ENCODE results near the gene CPT1A.
"Not testable (repeated sequence)": the region's sequence is repeated elsewhere in the genome, so short reads cannot be mapped to it uniquely, and the experiment has no call there.

CPT1A gene

DNA sequence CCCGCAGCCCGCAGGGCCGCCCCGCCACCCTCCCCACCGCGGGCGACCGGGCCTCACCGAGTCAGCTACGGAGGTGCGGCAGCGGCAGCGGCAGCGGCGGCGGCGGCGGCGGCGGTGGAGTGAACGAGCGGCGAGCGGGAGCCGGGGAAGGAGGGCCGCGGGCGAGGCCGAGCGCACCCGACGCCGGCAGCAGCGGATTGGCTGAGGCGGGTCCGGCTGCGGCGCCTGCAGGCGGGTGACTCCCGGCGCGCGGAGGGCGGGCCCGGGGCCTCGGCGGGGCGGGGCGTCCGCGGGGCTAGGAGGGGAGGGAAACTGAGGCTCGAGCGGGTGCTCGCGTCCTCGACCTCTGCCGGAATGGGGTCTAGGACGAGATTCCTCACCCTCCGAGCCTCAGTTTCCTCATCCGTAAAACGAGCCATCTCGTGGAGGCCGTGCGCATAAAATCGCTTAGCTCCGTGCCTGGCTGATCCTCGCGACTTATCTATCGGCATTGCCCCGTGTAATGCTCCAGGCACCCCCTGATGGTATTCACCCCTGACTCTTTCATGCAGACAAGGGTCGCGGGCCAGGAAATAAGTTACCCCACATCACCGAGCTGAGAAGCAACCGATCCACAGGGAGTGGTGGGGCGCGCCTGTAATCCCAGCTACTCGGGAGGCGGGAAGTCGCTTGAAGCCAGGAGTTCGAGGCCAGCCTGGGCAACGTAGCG, at the start of gene CPT1A:
Gene CPT1A (minus strand): TSS at position 199 of the 709 bp plus-strand sequence. CDS start 26,442 bp downstream, outside the sequence.
- peak; percentile 46 to 65 for DNase-seq

DNA sequence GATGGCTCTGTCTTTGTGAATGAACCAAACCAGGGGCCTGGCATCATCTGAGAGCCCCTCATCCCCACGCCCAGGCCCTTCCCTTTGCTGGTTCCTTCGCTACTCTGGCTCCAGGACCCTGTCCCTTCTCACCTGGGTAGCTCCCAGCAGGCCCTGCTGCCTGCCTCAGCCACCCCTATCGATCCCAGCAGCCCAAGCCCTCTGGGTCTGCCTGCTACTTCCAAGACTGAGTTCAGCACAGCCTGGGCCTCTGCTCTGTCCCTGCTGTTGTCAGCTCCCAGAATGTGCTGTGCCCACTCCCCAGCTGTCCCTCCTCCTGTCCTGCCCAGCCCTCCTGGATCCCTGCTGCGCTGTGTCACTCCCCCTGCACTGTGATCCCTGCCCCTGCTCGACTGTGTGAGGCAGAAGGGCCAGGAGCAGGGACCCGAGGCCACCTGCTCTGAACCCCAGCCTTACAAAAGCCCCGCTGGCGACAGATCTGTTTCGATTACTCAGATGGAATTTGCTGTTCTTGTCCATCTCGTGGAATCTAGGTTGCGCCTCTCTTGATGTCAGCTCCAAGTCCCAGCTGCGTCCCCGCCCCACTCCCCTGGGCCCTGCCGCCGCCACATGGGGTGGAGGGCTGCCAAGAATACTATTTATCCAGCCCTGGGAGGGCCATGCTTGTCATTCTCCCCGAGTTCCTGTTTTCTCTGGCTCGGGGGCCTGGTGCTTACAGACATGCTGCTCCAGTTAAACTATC, 48.9 kb upstream of the CPT1A start:
- DNase-seq = peak; percentile 86 to 89

DNA sequence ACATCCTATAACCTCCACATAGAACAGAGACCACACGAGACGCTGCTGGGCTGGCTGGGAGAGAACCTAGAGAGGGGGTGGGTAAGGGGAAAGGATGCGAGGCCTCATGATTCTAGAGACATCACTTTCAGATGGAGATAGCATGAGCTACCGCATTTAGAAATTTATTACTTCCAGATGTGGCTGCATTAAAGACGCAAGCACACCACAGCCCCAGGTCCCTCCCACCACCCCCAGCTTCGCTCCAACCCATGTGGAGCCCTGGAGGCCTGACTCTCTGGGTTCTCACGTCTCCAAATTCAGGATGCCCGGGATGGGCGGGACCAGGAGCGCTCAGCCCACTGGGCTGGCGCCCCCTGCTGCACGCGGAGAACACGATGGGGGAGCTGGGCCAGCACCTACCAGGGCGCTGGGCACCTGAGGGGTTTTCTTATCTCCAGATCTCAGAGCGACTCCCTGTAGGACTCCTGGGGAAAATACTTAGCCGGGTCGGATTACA, 48.3 kb upstream of the CPT1A start:
- DNase-seq = no peak

DNA sequence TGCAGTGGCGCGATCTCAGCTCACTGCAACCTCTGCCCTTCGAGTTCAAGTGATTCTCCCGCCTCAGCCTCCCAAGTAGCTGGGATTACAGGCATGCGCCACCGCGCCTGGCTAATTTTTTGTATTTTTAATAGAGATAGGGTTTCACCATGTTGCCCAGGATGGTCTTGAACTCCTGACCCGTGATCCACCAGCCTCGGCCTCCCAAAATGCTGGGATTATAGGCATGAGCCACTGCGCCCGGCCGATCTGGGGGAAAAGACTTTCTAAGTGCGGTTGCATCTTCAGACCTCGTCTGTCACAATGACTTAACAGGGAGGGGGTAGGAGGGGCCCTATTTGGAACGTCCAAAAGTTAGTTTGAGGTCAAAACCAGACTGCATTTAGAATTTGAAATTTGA, 43.1 kb upstream of the CPT1A start:
- not testable (repeated sequence) for DNase-seq

DNA sequence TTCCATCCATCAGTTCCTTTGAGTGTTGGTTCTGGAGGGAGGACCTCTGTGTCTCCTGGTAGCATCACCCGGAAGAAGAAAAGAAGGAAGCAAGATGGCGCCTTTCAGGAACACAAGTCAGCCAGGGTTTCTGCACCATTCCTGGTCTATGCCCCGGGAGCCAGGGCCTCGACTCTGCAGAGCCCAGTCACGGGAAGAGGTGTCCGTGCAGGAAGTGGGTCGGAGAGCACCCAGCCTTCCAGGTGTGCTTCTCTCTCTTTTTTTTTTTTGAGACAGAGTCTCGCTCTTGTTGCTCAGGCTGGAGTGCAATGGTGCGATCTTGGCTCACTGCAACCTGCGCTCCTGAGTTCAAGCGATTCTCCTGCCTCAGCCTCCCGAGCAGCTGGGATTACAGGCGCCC, 40.7 kb upstream of the CPT1A start:
- DNase-seq = no peak

DNA sequence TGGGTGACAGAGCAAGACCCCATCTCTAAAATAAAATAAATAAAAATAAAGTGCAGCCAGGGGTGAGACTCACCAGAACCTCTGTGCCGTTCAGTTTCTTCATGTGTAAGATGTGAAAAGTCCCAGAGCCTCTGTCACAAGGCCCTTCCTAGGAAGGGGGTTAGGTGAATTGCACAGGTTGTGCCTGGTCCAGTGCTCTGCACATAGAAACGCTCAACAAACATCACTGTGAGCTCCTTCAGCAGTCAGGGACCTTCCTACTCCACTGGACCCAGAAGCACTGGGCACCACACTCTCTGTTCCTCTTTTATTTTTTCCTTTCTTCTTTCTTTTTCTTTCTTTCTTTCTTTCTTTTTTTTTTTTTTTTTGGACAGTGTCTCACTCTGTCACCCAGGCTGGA, 39.6 kb upstream of the CPT1A start:
- no peak for DNase-seq

DNA sequence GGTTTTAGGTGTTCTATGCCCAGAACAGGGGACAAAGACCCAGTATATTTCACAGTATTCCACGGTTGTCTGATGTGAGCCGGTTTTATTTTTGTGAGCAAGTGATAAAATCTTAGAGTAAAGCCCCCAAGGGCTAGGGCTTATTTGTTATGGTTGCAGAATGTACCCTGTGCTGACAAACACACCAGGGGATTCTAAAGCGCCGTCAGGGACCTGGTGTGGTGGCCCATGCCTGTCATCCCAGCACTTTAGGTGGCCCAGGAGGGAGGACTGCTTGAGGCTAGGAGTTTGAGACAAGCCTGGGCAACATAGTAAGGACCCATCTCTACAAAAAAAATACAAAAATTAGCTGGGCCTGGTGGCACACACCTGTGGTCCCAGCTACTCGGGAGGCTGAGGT, 39.1 kb upstream of the CPT1A start:
- no peak for DNase-seq

DNA sequence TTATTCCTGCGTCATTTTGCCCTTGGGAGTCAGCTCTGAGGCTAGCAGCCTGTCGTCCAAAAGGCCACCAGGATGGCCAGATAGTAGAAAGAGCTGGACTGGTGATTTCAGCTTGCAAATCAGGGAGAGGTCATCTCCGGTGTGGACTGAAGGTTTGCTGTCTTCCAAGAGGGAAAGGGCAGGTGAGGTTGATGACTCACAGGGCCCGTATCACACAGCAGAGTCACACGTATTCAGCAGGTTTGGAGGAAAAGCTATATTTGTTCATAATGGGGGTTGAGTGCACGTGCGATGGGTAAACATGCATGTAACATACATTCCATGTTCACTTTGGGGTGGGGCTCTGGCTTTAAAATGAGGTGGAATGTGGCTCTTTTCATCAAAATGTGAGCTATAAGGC, 36.3 kb upstream of the CPT1A start:
- no peak for DNase-seq

DNA sequence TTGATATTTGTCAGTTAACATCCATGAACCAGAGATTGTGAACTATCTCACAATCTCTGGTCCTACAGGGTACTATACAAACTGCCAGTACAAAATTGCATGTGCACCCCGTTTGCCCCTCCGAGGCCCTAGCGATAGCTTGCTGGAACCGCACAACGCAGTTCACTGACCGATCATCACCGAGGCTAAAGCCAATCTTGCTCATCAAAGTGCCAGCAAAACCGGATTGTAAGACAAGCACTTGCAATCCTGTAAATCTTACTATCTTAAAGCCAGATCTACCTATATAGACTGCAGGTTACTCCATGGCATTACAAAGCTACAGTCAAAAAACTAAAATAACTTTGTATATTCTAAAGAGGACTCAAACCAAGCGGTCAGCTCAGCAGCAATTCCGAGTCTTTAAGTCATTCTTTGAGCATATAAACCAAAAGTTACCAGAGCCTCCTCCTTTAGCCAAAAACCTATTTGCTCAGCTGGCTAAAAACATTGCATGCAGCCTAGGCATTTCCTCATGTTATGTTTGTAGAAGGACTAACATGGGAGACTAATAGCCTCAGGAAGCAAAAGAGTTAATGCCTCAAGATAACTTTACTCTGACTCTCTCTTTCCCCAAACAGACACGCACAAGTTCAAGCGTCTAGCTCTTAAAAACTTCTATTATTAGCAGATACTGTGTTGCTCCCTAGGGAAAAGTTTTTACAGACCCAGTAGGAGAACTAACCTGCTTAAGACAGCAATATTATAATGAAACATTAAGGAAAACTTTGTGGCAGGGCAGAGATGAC, 30.7 kb upstream of the CPT1A start:
- DNase-seq = no peak

DNA sequence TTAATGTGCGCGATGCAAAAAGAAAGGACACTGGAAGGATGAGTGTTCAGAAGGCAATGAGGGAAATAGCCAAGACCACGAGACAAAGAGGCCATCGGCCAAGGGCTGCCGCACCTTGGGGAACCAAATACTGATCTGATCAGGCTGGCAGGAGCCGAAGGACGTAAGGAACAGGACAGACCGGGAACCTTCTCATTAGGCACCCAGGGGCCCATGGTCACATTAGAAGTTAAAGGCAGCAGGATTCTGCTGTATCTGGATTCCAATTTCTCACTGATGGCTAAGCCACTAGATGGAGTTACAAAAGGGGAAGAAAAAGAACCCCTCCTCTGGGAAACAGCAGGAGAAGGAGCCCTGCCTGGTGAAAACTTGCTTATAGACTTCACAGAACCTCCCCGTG, 28.8 kb upstream of the CPT1A start:
- DNase-seq = peak; percentile 27 to 50

DNA sequence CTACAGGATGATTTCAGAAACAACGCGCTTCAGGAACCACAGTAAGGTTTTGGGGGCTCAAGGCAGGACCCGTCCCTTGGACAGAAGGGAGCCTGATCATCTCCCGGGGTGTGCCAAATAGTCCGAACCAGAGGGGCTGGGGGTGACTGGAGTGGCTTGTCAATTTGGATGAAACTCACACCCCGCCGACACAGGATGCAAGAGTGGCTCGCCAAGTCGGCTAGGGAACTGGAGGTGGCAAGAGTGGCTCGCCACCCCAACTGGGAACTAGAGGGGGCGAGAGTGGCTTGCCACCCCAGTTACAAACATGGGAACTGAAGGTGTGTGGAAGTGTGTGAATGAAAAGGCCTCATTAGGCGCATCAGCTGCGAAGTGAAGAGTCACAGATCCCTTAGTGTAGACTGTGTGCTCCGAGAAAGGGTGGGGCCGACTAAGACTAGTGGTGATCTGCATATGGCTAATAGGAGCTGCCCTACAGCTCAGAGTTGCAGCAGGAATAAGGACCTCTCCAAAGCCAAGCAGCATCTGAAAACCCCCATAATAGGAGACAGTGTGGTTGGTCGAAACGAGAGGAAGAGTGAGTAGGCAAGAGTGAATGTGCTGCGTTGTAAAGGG, 26.6 kb upstream of the CPT1A start:
- no peak for DNase-seq

DNA sequence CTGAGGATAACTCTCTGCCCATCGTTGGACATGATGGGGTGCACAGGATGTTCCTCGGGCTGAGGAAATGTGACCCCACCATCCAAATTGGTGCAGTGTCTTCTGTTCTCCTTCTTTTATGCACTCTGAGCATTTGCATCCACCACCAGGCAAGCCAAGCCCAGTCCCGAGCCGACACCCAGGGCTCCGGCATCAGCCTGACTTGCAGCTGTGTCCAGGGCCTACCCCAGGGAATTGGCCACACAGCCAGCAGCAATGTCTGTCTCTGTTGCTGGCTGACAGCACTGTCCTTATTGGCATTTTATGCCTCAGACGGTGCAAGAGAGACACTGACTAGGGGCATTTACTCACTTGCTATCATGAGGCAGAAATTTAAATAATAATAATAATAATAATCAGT, 25.4 kb upstream of the CPT1A start:
- DNase-seq = no peak

DNA sequence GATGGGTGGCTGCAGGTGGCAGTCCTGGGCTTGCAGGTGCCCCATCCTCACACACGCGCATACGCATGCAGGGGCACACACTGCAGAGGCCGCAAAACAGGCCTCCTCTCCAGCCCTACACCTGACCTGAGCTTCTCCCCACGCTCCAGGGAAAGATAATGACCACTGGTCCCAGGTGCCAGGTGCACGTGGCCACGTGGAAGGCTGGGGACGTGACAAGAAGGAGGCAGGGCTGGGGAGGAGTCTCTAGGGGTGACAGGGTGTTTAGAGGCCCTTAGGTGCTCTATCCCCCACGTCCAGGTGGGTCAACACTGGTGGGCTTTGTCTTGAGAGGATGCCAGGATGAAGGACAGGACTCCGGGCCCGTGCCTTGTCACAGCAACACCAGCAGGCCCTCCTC, 23.5 kb upstream of the CPT1A start:
- no peak for DNase-seq

DNA sequence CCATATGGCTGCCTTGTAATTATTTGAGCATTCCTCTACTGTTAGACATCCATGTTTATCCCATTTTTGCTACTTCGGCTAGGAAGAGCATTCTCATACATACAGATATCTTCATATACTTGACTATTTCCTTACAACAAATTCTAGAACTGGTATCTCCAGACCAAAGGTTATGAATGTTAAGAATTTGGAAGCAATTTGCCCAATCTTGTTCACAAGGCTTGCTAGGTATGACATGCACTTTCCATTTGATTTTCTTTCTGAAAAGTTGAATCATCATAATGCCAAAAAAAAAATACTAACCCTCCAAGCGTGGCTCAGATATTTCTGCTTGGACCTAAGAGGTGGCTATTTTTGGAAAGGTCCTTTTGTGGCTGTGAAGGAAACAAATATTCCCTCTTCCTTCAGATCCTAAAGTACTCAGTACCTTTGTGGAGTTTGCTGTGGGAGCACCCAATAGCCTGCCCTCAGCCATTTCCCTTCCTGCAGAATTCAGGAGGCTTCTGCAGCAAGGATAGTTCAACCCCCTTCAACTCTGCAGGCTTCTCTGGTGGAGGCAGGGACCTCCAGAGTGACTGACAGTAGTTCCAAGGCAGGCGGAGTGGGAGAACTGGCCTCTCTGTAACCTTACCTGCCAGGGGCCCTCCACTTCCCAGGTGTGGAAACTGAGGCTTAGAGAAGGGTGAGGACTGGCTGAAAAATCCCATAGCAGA, 22.0 kb upstream of the CPT1A start:
- DNase-seq = no peak

DNA sequence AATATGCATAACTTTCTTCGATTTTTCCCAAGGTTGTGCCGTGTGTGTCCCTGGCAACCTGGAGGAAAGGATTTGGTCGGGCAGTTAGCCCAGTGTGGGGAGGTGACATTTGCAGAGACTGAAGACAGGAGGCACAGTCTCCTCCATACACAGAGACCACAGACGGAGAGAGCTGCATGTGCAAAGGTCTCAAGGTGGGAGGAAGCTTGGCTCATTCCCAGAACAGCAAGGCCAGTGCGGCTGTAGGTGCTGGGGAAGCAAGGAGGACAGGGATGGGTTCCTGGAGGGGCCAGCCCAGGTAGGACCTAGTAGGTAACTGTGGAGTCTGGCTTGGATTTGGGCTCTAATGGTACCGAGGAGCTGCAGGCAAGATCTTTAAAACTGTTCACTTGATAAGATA, 20.7 kb upstream of the CPT1A start:
- DNase-seq = no peak

DNA sequence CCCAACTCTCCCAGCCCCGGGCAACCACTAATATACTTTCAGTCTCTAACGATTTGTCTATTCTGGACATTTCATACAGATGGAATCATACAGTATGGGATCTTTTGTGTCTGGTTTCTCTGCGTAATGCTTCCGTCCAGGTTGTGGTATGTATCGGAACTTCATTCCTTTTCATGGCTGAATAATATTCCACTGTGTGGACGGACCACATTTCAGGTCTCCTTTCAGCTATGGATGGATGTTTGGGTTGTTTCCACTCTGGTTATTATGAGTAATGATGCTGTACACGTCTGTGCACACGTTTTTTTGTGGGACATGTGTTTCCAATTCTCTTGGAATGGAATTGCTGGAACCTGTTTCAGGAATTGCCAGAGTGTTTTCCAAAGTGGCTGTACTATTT, 17.4 kb upstream of the CPT1A start:
- DNase-seq = no peak

DNA sequence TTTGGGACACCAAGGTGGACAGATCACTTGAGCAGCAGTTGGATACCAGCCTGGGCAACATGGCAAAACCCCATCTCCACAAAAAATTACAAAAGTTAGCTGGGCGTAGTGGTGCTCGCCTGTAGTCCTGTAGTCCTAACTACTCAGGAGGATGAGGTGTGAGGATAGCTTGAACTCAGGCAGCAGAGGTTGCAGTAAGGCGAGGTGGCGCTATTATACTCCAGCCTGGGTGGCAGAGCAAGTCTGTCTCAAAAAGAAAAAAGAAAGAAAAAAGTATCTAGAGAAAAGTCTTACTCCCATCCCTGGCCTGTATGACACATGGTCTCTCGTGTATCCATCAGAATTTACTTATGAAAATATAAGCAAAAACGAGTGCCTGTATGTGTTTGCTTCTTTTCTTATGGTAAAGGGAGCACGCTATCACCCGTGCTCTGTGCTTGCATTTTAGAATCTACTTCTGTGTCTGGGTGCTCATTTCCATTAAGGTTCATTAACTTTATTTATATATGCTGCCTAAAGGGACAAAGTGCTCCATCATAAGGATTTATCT, 15.4 kb upstream of the CPT1A start:
- DNase-seq = no peak

DNA sequence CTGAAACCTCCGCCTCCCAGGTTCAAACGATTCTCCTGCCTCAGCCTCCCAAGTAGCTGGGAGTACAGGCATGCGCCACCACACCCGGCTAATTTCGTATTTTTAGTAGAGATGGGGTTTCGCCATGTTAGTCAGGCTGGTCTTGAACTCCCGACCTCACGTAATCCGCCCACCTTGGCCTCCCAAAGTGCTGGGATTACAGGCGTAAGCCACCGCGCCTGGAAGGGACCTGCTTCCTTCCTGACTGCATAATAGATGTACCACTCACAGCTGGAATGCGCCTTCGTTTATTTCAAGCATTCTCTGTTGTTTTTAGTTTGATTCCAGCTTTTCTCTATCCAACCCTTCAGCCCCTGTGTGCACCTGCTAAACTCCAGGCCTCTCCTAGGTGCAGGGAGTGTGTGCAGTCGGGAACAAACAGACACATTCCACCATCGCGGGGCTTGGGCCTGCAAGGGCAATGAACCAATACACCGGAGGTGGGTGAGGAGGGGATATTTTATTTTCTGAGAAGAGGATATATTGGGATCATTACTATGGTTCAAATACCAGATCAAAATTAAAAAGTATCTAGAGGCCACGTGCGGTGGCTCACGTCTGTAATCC, 14.8 kb upstream of the CPT1A start:
- DNase-seq = not testable (repeated sequence)

DNA sequence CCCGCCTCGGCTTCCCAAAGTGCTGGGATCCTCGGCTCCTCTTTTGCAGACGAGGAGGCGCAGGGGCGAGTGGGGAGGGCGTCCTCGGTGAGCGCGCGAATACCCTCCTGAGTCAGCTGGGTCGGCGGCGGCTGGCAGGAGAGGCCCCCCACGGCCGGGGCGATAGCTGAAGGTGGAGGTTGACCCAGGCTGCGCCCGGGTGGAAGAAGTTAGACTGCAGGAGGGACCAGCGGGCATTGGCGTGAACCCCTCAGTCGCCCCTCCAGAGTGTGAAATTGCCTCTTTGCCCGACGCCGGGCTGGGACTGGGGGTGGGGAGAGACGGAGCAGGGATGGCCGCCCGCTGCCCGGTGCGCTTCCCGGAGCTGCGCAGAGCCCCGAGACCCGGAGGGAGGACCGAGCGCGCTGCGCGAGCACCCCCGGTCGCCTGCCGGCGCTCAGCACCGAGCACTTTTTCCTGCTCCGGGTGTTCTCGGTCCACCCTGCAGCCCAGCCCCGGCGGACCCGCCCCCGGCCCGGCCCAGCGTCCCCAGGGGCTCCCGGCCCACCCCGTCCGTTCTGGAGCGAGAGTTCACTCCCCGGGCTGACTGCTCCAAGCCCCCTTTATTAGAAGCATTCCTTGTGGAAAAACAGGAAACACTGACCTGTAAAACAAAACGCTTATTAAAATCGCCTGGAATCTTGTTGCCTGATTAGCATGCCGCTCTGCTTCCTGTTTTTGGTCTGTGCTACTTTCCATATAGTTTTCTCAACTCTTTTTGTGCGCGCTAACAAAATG, 13.7 kb upstream of the CPT1A start:
- DNase-seq = peak; percentile 38 to 49

DNA sequence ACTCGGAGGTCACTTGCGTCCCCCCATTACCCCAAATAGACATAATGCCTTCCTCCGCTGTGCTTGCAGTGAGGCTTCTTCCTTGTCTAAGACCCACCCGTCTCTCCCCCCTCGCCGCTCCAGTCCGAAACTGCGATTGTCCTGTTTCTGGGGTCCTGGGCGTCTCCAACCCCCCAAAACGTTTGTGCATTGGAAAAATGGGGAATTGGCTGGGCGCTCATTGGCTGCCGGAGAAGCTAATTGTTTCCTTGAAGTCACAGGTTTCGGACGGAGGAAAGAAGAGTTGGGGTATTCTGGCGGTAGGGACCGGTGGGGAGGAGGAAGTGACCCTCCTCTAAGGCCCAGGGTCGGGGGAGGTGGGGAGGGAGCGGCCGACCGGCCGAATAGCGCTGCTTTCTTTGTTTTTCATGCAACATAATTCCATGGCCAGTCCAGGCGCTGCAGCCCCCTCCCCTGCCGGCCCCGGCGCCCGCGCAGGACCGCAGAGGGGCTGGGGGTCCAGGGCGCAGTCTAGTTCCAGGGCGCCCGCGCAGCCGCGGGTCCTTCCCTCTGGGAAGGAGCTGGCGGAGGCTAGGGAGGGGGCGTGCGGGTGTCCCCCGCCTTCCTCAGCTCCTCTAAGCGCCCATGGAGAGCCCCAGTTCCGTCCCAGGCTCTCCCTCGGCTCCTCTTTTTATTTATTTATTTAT, 12.7 kb upstream of the CPT1A start:
- no peak for DNase-seq
